ENCODE measurements around the gene DES.

- TF ChIP-seq CTCF (IDR thresholded peaks at IDR 0.05) (no peak), EZH2 (IDR thresholded peaks at IDR 0.05; ENCODE audit: borderline replicate concordance, insufficient read depth, low read depth, low read length, poor library complexity, severe bottlenecking) (no peak)
Observed at GRCh38 chr2:219443016-219443696, 25.0 kb downstream of the DES start.
